ENCODE results near the gene GET4. TPM values are rescaled to one million over a fixed set of nuclear protein-coding genes. Genes with fewer than 3 reads are reported as not detected.

The GET4 gene
- total and polyA plus RNA-seq, 10 of the 15 experiments (the other 5 are each of a cell fraction or from before 2014, with no cell fraction given) = 0.66 to 73.8 (median 34.0) TPM

- no peak for TF ChIP-seq ZBTB4 (CRISPR knock-in tag; IDR thresholded peaks at IDR 0.05)
- TF ChIP-seq BCLAF1 (IDR thresholded peaks at IDR 0.05) = no peak
- TF ChIP-seq MYB (IDR thresholded peaks at IDR 0.05; ENCODE audit: borderline replicate concordance, low read depth, low read length) = no peak
- TF ChIP-seq ZNF274 (IDR thresholded peaks at IDR 0.05; ENCODE audit: insufficient read depth, insufficient read length) = no peak
- peak; percentile 76; the same call in 1 of the 2 replicates for TF ChIP-seq BACH1 (IDR thresholded peaks at IDR 0.05; ENCODE audit: borderline replicate concordance)
- no peak for TF ChIP-seq NR2C1 (IDR thresholded peaks at IDR 0.05)
- TF ChIP-seq MXI1 (IDR thresholded peaks at IDR 0.05; ENCODE audit: low read depth, low read length) = no peak
- TF ChIP-seq NKRF (conservative IDR thresholded peaks at IDR 0.05) = peak; percentile 81
- peak; percentile 68 for TF ChIP-seq CREB1 (IDR thresholded peaks at IDR 0.05; ENCODE audit: low read depth)
- no peak for TF ChIP-seq NR2C2 (IDR thresholded peaks at IDR 0.05; ENCODE audit: borderline replicate concordance, control insufficient read depth, insufficient read length, low read depth)
- TF ChIP-seq SUZ12 (IDR thresholded peaks at IDR 0.05; ENCODE audit: unreplicated experiment) = no peak
- peak; percentile 95 for TF ChIP-seq EED (IDR thresholded peaks at IDR 0.05; ENCODE audit: low read depth)
- TF ChIP-seq PKNOX1 (IDR thresholded peaks at IDR 0.05) = no peak
- TF ChIP-seq NRF1 (conservative IDR thresholded peaks at IDR 0.05; ENCODE audit: low read depth, low read length) = no peak
- TF ChIP-seq ATF7 (IDR thresholded peaks at IDR 0.05; ENCODE audit: low read depth) = peak; percentile 70
- no peak for TF ChIP-seq POLR2AphosphoS5 (IDR thresholded peaks at IDR 0.05; ENCODE audit: low read length)
- TF ChIP-seq NFIC (IDR thresholded peaks at IDR 0.05; ENCODE audit: low read depth, low read length) = peak; percentile 92
- TF ChIP-seq NFYA (IDR thresholded peaks at IDR 0.05; ENCODE audit: borderline replicate concordance, low read depth, low read length) = no peak
- no peak for TF ChIP-seq FOS (IDR thresholded peaks at IDR 0.05; ENCODE audit: borderline replicate concordance, extremely low read depth, insufficient read length)
- no peak for TF ChIP-seq ZNF622 (IDR thresholded peaks at IDR 0.05)
- no peak for TF ChIP-seq RFX5 (IDR thresholded peaks at IDR 0.05; ENCODE audit: low read depth, low read length)
- 0 out of 2 replicates have a peak, but pooled peaks have one; percentile 33 for TF ChIP-seq HDGF (IDR thresholded peaks at IDR 0.05)
Measured at GRCh38 chr7:924541-925231, 48.3 kb downstream of the GET4 start (continued).
